H1 (cell line): ENCODE data around the gene C16orf89. TPM values are rescaled to one million over a fixed set of nuclear protein-coding genes. Genes with fewer than 3 reads are reported as not detected.

ENCODE experiments used
- CHD1 ChIP-seq: IDR thresholded peaks from 2 replicates; pipeline ENCODE4 v1.6.1; 2012; ENCODE audit warnings: low read depth, low read length, improper control_type of control experiment
- CHD2 ChIP-seq: IDR thresholded peaks from 2 replicates; pipeline ENCODE4 v1.6.1; 2012; ENCODE audit warnings: low read length, improper control_type of control experiment
- TEAD4 ChIP-seq: IDR thresholded peaks from 2 replicates; pipeline ENCODE4 v1.6.1; 2012; ENCODE audit warnings: low read depth, low read length, inconsistent platforms, mixed read lengths
- polyA plus RNA-seq, 7 experiments: library from polyadenylated mRNA; depleted of rRNA in 3 of 7; stranded (reverse) in 5 of 7; unstranded in 2 of 7; fragments of >200 nt in 5 of 7; fragments of 200-250 nt in 2 of 7; gene quantifications; 1 replicate in 5 of 7; 2 replicates in 1 of 7; 4 replicates in 1 of 7; pipeline versions ENCODE4 v1.2.1 to v1.2.3, GENCODE V29; 2011 to 2013; ENCODE audit warnings: missing spikeins in 2 of 7, mixed read lengths in 2 of 7
- total RNA-seq: library from RNA; stranded (reverse); fragmentation: NEBNext Ultra II Directional; extraction: Animal tissue kit (Norgen Biotek cat#: 25700); gene quantifications from 2 replicates; pipeline ENCODE4 v1.2.1, GENCODE V29; 2021

The C16orf89 gene
- total and polyA plus RNA-seq, 2 of the 8 experiments (the other 6 are each of a cell fraction or from before 2014, with no cell fraction given): 6.7 to 9.9 TPM

- TF ChIP-seq CHD1 (no peak), TEAD4 (no peak), CHD2 (no peak)
Observed at GRCh38 chr16:5027086-5027485, 38.7 kb downstream of the C16orf89 start (continued).
